Measurements from ENCODE around the gene RBPMS2. TPM values are rescaled to one million over a fixed set of nuclear protein-coding genes. Genes with fewer than 3 reads are reported as not detected.

Gene RBPMS2
- total RNA-seq, 2 donors from 2014 or later, result 86.0 to 131 TPM

DNA sequence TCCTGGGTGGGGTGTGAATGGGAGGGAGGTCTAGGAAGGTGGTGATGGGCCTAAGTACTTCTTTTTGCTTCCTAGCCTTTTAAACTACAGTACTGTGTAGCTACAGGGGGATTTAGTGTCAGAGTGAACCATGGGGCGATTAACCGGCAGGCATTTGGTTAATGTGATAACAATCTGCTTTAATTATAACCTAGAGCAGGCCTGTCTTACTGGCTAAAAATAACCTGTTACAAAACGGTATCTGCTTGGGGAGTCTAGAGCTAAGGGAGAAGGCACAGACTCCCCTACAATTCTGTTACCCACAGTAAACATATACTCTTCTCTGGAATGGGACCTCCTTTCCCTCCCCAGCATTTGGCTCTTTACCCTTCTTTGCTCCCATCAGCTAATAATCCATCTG lies 85.4 kb downstream of the RBPMS2 start:
- Mint-ChIP-seq H3K4me1 (peaks cover 62% of the 10 kb centered on the region), H3K27me3 (ENCODE audit: insufficient read depth) (no peaks in the 10 kb centered on the region), H3K4me3 (no peak overlapping the region), H3K9me3 (no peaks in the 10 kb centered on the region), H3K27ac (peak overlapping the region; percentile 79), H3K36me3 (ENCODE audit: low read depth) (peaks cover 72% of the 10 kb centered on the region)
- Histone ChIP-seq H3K36me3 (ENCODE audit: control insufficient read depth, insufficient read depth, low read length) (peaks cover 88% of the 10 kb centered on the region), H3K27me3 (ENCODE audit: control insufficient read depth, insufficient read depth, low read length, poor library complexity, severe bottlenecking) (no peaks in the 10 kb centered on the region), H3K27ac (ENCODE audit: low read depth, low read length) (no peak overlapping the region), H3K4me1 (ENCODE audit: control insufficient read depth, insufficient read depth, low read length) (peaks cover 19% of the 10 kb centered on the region), H3K4me3 (ENCODE audit: low read length) (no peak overlapping the region), H3K9ac (ENCODE audit: extremely low read depth, low read length, poor library complexity, severe bottlenecking) (no peak overlapping the region), H3K9me3 (ENCODE audit: control insufficient read depth, low read length) (no peaks in the 10 kb centered on the region)
- no peak for TF ChIP-seq CTCF (conservative IDR thresholded peaks at IDR 0.05)
- WGBS, 2 experiments (ENCODE audit: insufficient coverage in 1 of 2, insufficient read length in 1 of 2), result 83 to 95% methylated on average over 3 of the region's 3 CpGs
- DNase-seq, result no peak

Small RNA genes lying within 50 kb of the gene (microRNA-seq; reads per million reads assigned to microRNA genes)
- not detected for gene MIR1272 (ENCODE audit: borderline microRNAs expressed)

Other genes with a start within 250 kb of the RBPMS2 start
- gene PIF1, start 50.1 kb upstream of the RBPMS2 start, total RNA-seq, result 10 to 100 TPM; 60.7 to 64.6 TPM
- gene PLEKHO2, start 66.3 kb upstream of the RBPMS2 start, total RNA-seq, result 10 to 100 TPM; 10.2 to 12.9 TPM
- gene ANKDD1A, start 136.3 kb upstream of the RBPMS2 start, total RNA-seq, result 10 to 100 TPM; 22.5 to 30.0 TPM
- 10 to 100 TPM; 77.0 to 96.1 TPM for gene SPG21, start 214.3 kb upstream of the RBPMS2 start, total RNA-seq